ENCODE measurements around the gene MINDY4. TPM values are rescaled to one million over a fixed set of nuclear protein-coding genes. Genes with fewer than 3 reads are reported as not detected.

Gene MINDY4
- total RNA-seq, 1 experiment from 2014 or later, result 7.6 TPM

- DNase-seq (ENCODE audit: low spot score), result no peak
Measured at GRCh38 chr7:30772984-30773383, 1.8 kb downstream of the MINDY4 start.

- no peak for DNase-seq (ENCODE audit: low spot score)
Measured at GRCh38 chr7:30775992-30776391, 4.8 kb downstream of the MINDY4 start.

GRCh38 chr7:30776971-30777370 is 5.8 kb downstream of the MINDY4 start:
- no peak for DNase-seq (ENCODE audit: low spot score)

- no peak for DNase-seq (ENCODE audit: low spot score)
Measured at GRCh38 chr7:30778255-30779025, 7.2 kb downstream of the MINDY4 start.

- DNase-seq (ENCODE audit: low spot score), result no peak
Measured at GRCh38 chr7:30779574-30779973, 8.4 kb downstream of the MINDY4 start.

- DNase-seq (ENCODE audit: low spot score), result no peak
Measured at GRCh38 chr7:30780941-30781340, 9.7 kb downstream of the MINDY4 start.

- no peak for DNase-seq (ENCODE audit: low spot score)
Measured at GRCh38 chr7:30782690-30783089, 11.5 kb downstream of the MINDY4 start.

GRCh38 chr7:30785786-30786185 is 14.6 kb downstream of the MINDY4 start:
- DNase-seq (ENCODE audit: low spot score), result no peak

- no peak for DNase-seq (ENCODE audit: low spot score)
Measured at GRCh38 chr7:30787486-30787885, 16.3 kb downstream of the MINDY4 start.

- DNase-seq (ENCODE audit: low spot score), result no peak
Measured at GRCh38 chr7:30788640-30789333, 17.6 kb downstream of the MINDY4 start.

GRCh38 chr7:30789334-30789711 is 18.1 kb downstream of the MINDY4 start:
- DNase-seq (ENCODE audit: low spot score), result peak; percentile 76

- DNase-seq (ENCODE audit: low spot score), result no peak
Measured at GRCh38 chr7:30790356-30790755, 19.1 kb downstream of the MINDY4 start.

- no peak for DNase-seq (ENCODE audit: low spot score)
Measured at GRCh38 chr7:30791114-30791513, 19.9 kb downstream of the MINDY4 start.

- DNase-seq (ENCODE audit: low spot score), result peak; percentile 66
Measured at GRCh38 chr7:30795161-30795948, 24.1 kb downstream of the MINDY4 start.

GRCh38 chr7:30796105-30796869 is 25.1 kb downstream of the MINDY4 start:
- DNase-seq (ENCODE audit: low spot score), result peak; percentile 79

GRCh38 chr7:30797176-30798040 is 26.2 kb downstream of the MINDY4 start:
- DNase-seq (ENCODE audit: low spot score), result no peak

- DNase-seq (ENCODE audit: low spot score), result peak; percentile 92
Measured at GRCh38 chr7:30799206-30799975, 28.2 kb downstream of the MINDY4 start.

GRCh38 chr7:30799976-30800661 is 28.9 kb downstream of the MINDY4 start:
- DNase-seq (ENCODE audit: low spot score), result no peak

GRCh38 chr7:30800785-30801252 is 29.6 kb downstream of the MINDY4 start:
- DNase-seq (ENCODE audit: low spot score), result peak; percentile 90

Data from A172 (cell line).